B cell (primary cell): ENCODE data around the gene SSR3. TPM values are rescaled to one million over a fixed set of nuclear protein-coding genes. Genes with fewer than 3 reads are reported as not detected.

Experiments
- ATAC-seq: fragments of 200-7000 bp; cut with Tn5 transposase; one replicate; pipeline ENCODE4 v1.10.0; 2021; ENCODE audit warnings: low read depth, mild to moderate bottlenecking, moderate number of reproducible peaks, moderate library complexity
- CTCF ChIA-PET: fragments of 350-600 bp; sonication (Branson Sonifier 250); formaldehyde crosslinking; loops from one replicate; lab custom pipeline; 2021; ENCODE audit warnings: antibody characterized with exemption, inconsistent platforms; lab: Charles Lee
- POLR2A ChIA-PET: fragments of 350-600 bp; sonication (Branson Sonifier 250); formaldehyde crosslinking; loops from one replicate; lab custom pipeline; 2021; ENCODE audit warnings: antibody characterized with exemption; lab: Charles Lee
- DNase-seq: peaks from one replicate; pipeline ENCODE4 v3.0.0; 2013
- H2AFZ ChIP-seq: 2 replicates; pipeline ENCODE4 v1.6.1; 2012; ENCODE audit warnings: mild to moderate bottlenecking, low read depth, low read length; ENCODE audit not compliant: insufficient read depth, poor library complexity, severe bottlenecking
- H3K27ac ChIP-seq, 2 donors: 1 replicate in 1 of 2; 2 replicates in 1 of 2; pipeline ENCODE4 v1.5.1; 2012 to 2013; ENCODE audit warnings: low read length in 2 of 2, mild to moderate bottlenecking in 2 of 2, moderate library complexity in 1 of 2
- H3K27me3 ChIP-seq, 4 experiments: fragments of 200-600 bp in 1 of 4; sonication (generic) in 1 of 4; replicated peaks in 1 of 4; 1 replicate in 2 of 4; 2 replicates in 2 of 4; pipeline versions ENCODE4 v1.6.1 to v1.7.0; 2013 to 2016; ENCODE audit warnings: low read length in 3 of 4, mild to moderate bottlenecking in 2 of 4, mixed read lengths in 1 of 4, moderate library complexity in 1 of 4; ENCODE audit not compliant: insufficient read depth in 4 of 4, control insufficient read depth in 3 of 4; ENCODE audit errors: control extremely low read depth in 1 of 4
- H3K36me3 ChIP-seq, 2 experiments: replicated peaks in 1 of 2; 1 replicate in 1 of 2; 2 replicates in 1 of 2; pipeline versions ENCODE4 v1.6.1 to v1.7.1; 2013; ENCODE audit warnings: low read length in 1 of 2; ENCODE audit not compliant: insufficient read depth in 2 of 2, control insufficient read depth in 1 of 2; ENCODE audit errors: control extremely low read depth in 1 of 2, extremely low read depth in 1 of 2
- H3K4me1 ChIP-seq, 2 donors: fragments of 200-600 bp in 1 of 2; sonication (generic) in 1 of 2; 1 replicate in 1 of 2; 2 replicates in 1 of 2; pipeline versions ENCODE4 v1.5.1 to v1.6.1; 2013 to 2017; ENCODE audit warnings: low read length in 2 of 2; ENCODE audit not compliant: control insufficient read depth in 2 of 2, insufficient read depth in 2 of 2
- H3K4me2 ChIP-seq: replicated peaks from 2 replicates; pipeline ENCODE3; 2012; ENCODE audit warnings: mild to moderate bottlenecking, low read depth, low read length; ENCODE audit not compliant: poor library complexity, severe bottlenecking
- H3K4me3 ChIP-seq, 5 experiments: fragments of 200-600 bp in 1 of 5; sonication (generic) in 1 of 5; 1 replicate in 3 of 5; 2 replicates in 2 of 5; pipeline versions ENCODE4 v1.5.1 to v1.7.0; 2011 to 2016; ENCODE audit warnings: low read length in 4 of 5, mild to moderate bottlenecking in 4 of 5, low read depth in 2 of 5, control low read depth in 1 of 5, moderate library complexity in 1 of 5; ENCODE audit not compliant: insufficient read depth in 1 of 5; ENCODE audit errors: control extremely low read depth in 1 of 5, extremely low read depth in 1 of 5
- H3K79me2 ChIP-seq: fragments of 200-600 bp; sonication (generic); one replicate; pipeline ENCODE4 v1.6.0; 2016; ENCODE audit warnings: low read length; ENCODE audit not compliant: control insufficient read depth, insufficient read depth
- H3K9ac ChIP-seq: fragments of 200-600 bp; sonication (generic); 2 replicates; pipeline ENCODE4 v1.6.1; 2017; ENCODE audit warnings: mild to moderate bottlenecking, low read length, moderate library complexity
- H3K9me3 ChIP-seq, 3 donors: one replicate each; pipeline versions ENCODE4 v1.6.1 to v1.7.1; 2013; ENCODE audit warnings: low read length in 2 of 3; ENCODE audit not compliant: control insufficient read depth in 2 of 3, insufficient read depth in 1 of 3; ENCODE audit errors: control extremely low read depth in 1 of 3
- H4K20me1 ChIP-seq: 2 replicates; pipeline ENCODE4 v1.6.0; 2012; ENCODE audit warnings: mild to moderate bottlenecking, low read length; ENCODE audit not compliant: insufficient read depth, control insufficient read depth, poor library complexity, severe bottlenecking
- H3K27ac Mint-ChIP-seq: one replicate; pipeline ENCODE4 v1.8.0; 2021; ENCODE audit warnings: mixed read lengths
- H3K27me3 Mint-ChIP-seq: one replicate; pipeline ENCODE4 v1.8.0; 2021; ENCODE audit warnings: mixed read lengths
- H3K4me1 Mint-ChIP-seq: one replicate; pipeline ENCODE4 v1.8.0; 2021; ENCODE audit warnings: mixed read lengths
- H3K4me3 Mint-ChIP-seq: one replicate; pipeline ENCODE4 v1.8.0; 2021; ENCODE audit warnings: mixed read lengths
- H3K9me3 Mint-ChIP-seq: one replicate; pipeline ENCODE4 v1.8.0; 2022; ENCODE audit warnings: mixed read lengths; ENCODE audit not compliant: insufficient read depth
- CTCF ChIP-seq: fragments of 200-600 bp; IDR thresholded peaks from one replicate; pipeline ENCODE4 v1.8.0; 2022; ENCODE audit warnings: antibody characterized with exemption, mild to moderate bottlenecking
- EZH2 ChIP-seq: IDR thresholded peaks from 2 replicates; pipeline ENCODE4 v1.6.1; 2012; ENCODE audit warnings: borderline replicate concordance, low read depth, mild to moderate bottlenecking, moderate library complexity, low read length; ENCODE audit not compliant: insufficient read depth, poor library complexity, severe bottlenecking
- WGBS: methylation state at CpG from one replicate; pipeline ENCODE4 v1.1.5; 2013; ENCODE audit warnings: missing lambda C conversion rate; ENCODE audit not compliant: insufficient coverage; 5-methylcytosine and 5-hydroxymethylcytosine counted together
- intact Hi-C: fragments of 100-400 bp; cut with micrococcal nuclease; formaldehyde crosslinking; loops from one replicate; pipeline ENCODE4 v1.10.0; 2022
- polyA plus RNA-seq: library from polyadenylated mRNA; depleted of rRNA; stranded (reverse); fragments of >200 nt; gene quantifications from 2 replicates; pipeline ENCODE4 v1.2.3, GENCODE V29; 2012
- total RNA-seq, 2 donors: library from RNA; stranded (reverse); fragments of 120-200 nt in 1 of 2; gene quantifications; 1 replicate in 1 of 2; 2 replicates in 1 of 2; pipeline versions ENCODE4 v1.2.3 to v1.2.4, GENCODE V29; 2013 to 2022

SSR3 gene
- total and polyA plus RNA-seq, 2 donors (not counting 1 experiment from before 2014, with no cell fraction given), result 17.5 to 69.2 TPM

GRCh38 chr3:156509189-156510174 is 45.4 kb downstream of the SSR3 start:
- H2AFZ ChIP-seq, result no peak overlapping the region
- H3K27me3 ChIP-seq, result peaks cover 0 to 4% (median 2%) of the 10 kb centered on the region in 4 experiments
- H3K79me2 ChIP-seq, result no peaks in the 10 kb centered on the region
- no peak overlapping the region for H3K27ac ChIP-seq
- H3K27me3 Mint-ChIP-seq, result peaks cover 23% of the 10 kb centered on the region
- no peak overlapping the region for H3K4me3 ChIP-seq
- DNase-seq (peak; percentile 66), ATAC-seq (peak; percentile 57)
- H3K9me3 Mint-ChIP-seq, result no peaks in the 10 kb centered on the region
- no peak overlapping the region for H3K4me3 Mint-ChIP-seq
- H4K20me1 ChIP-seq, result no peaks in the 10 kb centered on the region
- no peak overlapping the region for H3K4me2 ChIP-seq
- WGBS, result 89% methylated on average over 1 of the region's 5 CpGs
- no peaks in the 10 kb centered on the region for H3K4me1 Mint-ChIP-seq
- no peaks in the 10 kb centered on the region for H3K4me1 ChIP-seq
- no peak overlapping the region for H3K9ac ChIP-seq
- intact Hi-C loops, result loop anchor here (1.0 to 10.0 kb wide), 8 partner anchors 25 to 628 kb away; no protein-coding TSS in a partner anchor
- ChIA-PET CTCF (interaction anchor here (0.6 to 6.2 kb wide), 50 partner anchors 8 to 630 kb away, joined by 3 to 123 read pairs (median 4); partner anchors contain the start of genes SSR3 and TIPARP), POLR2A (no interaction called here)
- no peaks in the 10 kb centered on the region for H3K36me3 ChIP-seq
- H3K9me3 ChIP-seq, result no peaks in the 10 kb centered on the region
- TF ChIP-seq CTCF (peak; percentile 81), EZH2 (no peak)
- H3K27ac Mint-ChIP-seq, result no peak overlapping the region

- CTCF ChIA-PET, result interaction anchor here (0.9 to 5.7 kb wide), 12 partner anchors 10 to 630 kb away, joined by 3 to 65 read pairs (median 6); no protein-coding TSS in a partner anchor
- no peak for TF ChIP-seq CTCF
- TF ChIP-seq EZH2, result no peak
- Mint-ChIP-seq H3K9me3 (no peaks in the 10 kb centered on the region), H3K4me1 (no peaks in the 10 kb centered on the region), H3K4me3 (no peak overlapping the region), H3K27me3 (peaks cover 23% of the 10 kb centered on the region), H3K27ac (no peak overlapping the region)
- intact Hi-C loops, result loop anchor here (10.0 kb wide), 1 partner anchor 162 kb away; no protein-coding TSS in a partner anchor
- Histone ChIP-seq H3K27me3 (peaks cover 0 to 7% (median 2%) of the 10 kb centered on the region in 4 experiments), H3K4me3 (no peak overlapping the region), H2AFZ (no peak overlapping the region), H3K4me1 (no peaks in the 10 kb centered on the region), H3K27ac (no peak overlapping the region), H3K4me2 (no peak overlapping the region), H3K79me2 (no peaks in the 10 kb centered on the region), H3K36me3 (no peaks in the 10 kb centered on the region), H3K9me3 (peaks cover 0 to 1% (median 0%) of the 10 kb centered on the region in 3 donors), H3K9ac (no peak overlapping the region), H4K20me1 (no peaks in the 10 kb centered on the region)
- DNase-seq (no peak), ATAC-seq (no peak)
- POLR2A ChIA-PET, result no interaction called here
These were observed 47.6 kb downstream of the SSR3 start for GRCh38 chr3:156507285-156507684.
